ENCODE results near the gene ITIH6. TPM values are rescaled to one million over a fixed set of nuclear protein-coding genes. Genes with fewer than 3 reads are reported as not detected.

The ITIH6 gene
- total RNA-seq, 2 donors from 2014 or later = not detected

- H3K36me3 ChIP-seq (ENCODE audit: control insufficient read depth, insufficient read depth, low read length) = peaks cover 23% of the 10 kb centered on the region
- no peak overlapping the region for H3K27ac Mint-ChIP-seq
- no peak overlapping the region for H3K4me3 ChIP-seq (ENCODE audit: low read length)
- no peaks in the 10 kb centered on the region for H3K27me3 Mint-ChIP-seq (ENCODE audit: insufficient read depth)
- H3K9me3 Mint-ChIP-seq = peaks cover 57% of the 10 kb centered on the region
- peaks cover 21% of the 10 kb centered on the region for H3K36me3 Mint-ChIP-seq (ENCODE audit: low read depth)
- no peaks in the 10 kb centered on the region for H3K27me3 ChIP-seq (ENCODE audit: control insufficient read depth, insufficient read depth, low read length, poor library complexity, severe bottlenecking)
- H3K4me3 Mint-ChIP-seq = no peak overlapping the region
- no peak overlapping the region for H3K9ac ChIP-seq (ENCODE audit: extremely low read depth, low read length, poor library complexity, severe bottlenecking)
- no peaks in the 10 kb centered on the region for H3K9me3 ChIP-seq (ENCODE audit: control insufficient read depth, low read length)
- no peaks in the 10 kb centered on the region for H3K4me1 Mint-ChIP-seq
- 96% methylated on average over 8 of the region's 8 CpGs; no CpG with 5 or more reads in 1 of the 2 experiments for WGBS, 2 experiments (ENCODE audit: insufficient coverage in 1 of 2, insufficient read length in 1 of 2)
- H3K27ac ChIP-seq (ENCODE audit: low read depth, low read length) = no peak overlapping the region
- H3K4me1 ChIP-seq (ENCODE audit: control insufficient read depth, insufficient read depth, low read length) = no peaks in the 10 kb centered on the region
- TF ChIP-seq, protein P1, sequence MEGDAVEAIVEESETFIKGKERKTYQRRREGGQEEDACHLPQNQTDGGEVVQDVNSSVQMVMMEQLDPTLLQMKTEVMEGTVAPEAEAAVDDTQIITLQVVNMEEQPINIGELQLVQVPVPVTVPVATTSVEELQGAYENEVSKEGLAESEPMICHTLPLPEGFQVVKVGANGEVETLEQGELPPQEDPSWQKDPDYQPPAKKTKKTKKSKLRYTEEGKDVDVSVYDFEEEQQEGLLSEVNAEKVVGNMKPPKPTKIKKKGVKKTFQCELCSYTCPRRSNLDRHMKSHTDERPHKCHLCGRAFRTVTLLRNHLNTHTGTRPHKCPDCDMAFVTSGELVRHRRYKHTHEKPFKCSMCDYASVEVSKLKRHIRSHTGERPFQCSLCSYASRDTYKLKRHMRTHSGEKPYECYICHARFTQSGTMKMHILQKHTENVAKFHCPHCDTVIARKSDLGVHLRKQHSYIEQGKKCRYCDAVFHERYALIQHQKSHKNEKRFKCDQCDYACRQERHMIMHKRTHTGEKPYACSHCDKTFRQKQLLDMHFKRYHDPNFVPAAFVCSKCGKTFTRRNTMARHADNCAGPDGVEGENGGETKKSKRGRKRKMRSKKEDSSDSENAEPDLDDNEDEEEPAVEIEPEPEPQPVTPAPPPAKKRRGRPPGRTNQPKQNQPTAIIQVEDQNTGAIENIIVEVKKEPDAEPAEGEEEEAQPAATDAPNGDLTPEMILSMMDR (conservative IDR thresholded peaks at IDR 0.05) = no peak
- DNase-seq = no peak
Measured at GRCh38 chrX:54819201-54819600, 21.1 kb upstream of the ITIH6 start.

DNA sequence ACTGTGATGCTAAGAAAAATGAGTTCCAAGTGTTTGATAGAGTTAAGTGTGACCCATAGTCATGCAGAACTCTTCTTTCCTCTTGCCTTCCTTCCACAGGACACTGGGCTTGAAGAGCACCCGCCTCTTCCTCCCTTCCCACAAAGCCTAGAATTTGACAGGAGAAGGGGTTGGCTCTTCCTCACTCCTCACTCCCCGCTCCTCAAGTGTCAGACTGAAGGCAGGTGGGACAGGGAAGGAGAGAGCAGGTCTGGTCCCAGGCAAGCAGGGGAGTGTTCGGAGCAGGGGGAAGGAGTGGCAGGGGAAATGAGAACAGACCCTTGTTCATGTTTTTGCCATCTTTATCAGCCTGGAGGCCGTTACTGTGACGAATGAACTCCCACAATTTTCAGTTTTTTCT is 20.2 kb upstream of the ITIH6 start:
- Mint-ChIP-seq H3K36me3 (ENCODE audit: low read depth) (peaks cover 31% of the 10 kb centered on the region), H3K9me3 (peaks cover 62% of the 10 kb centered on the region), H3K4me1 (no peaks in the 10 kb centered on the region), H3K27me3 (ENCODE audit: insufficient read depth) (no peaks in the 10 kb centered on the region), H3K4me3 (no peak overlapping the region), H3K27ac (no peak overlapping the region)
- Histone ChIP-seq H3K4me1 (ENCODE audit: control insufficient read depth, insufficient read depth, low read length) (no peaks in the 10 kb centered on the region), H3K36me3 (ENCODE audit: control insufficient read depth, insufficient read depth, low read length) (peaks cover 33% of the 10 kb centered on the region), H3K9ac (ENCODE audit: extremely low read depth, low read length, poor library complexity, severe bottlenecking) (no peak overlapping the region), H3K27ac (ENCODE audit: low read depth, low read length) (no peak overlapping the region), H3K27me3 (ENCODE audit: control insufficient read depth, insufficient read depth, low read length, poor library complexity, severe bottlenecking) (no peaks in the 10 kb centered on the region), H3K4me3 (ENCODE audit: low read length) (no peak overlapping the region), H3K9me3 (ENCODE audit: control insufficient read depth, low read length) (no peaks in the 10 kb centered on the region)
- WGBS, 2 experiments (ENCODE audit: insufficient coverage in 1 of 2, insufficient read length in 1 of 2) = 78% methylated on average over 1 of the region's 5 CpGs; no CpG with 5 or more reads in 1 of the 2 experiments
- TF ChIP-seq, protein P1 (conservative IDR thresholded peaks at IDR 0.05) = no peak
- peak; percentile 42 for DNase-seq

GRCh38 chrX:54817220-54817820 is 19.3 kb upstream of the ITIH6 start:
- TF ChIP-seq, protein P1 (conservative IDR thresholded peaks at IDR 0.05) = no peak
- Mint-ChIP-seq H3K4me1 (no peaks in the 10 kb centered on the region), H3K27me3 (ENCODE audit: insufficient read depth) (no peaks in the 10 kb centered on the region), H3K36me3 (ENCODE audit: low read depth) (peaks cover 37% of the 10 kb centered on the region), H3K27ac (no peak overlapping the region), H3K9me3 (peaks cover 64% of the 10 kb centered on the region), H3K4me3 (no peak overlapping the region)
- no peaks in the 10 kb centered on the region for H3K9me3 ChIP-seq (ENCODE audit: control insufficient read depth, low read length)
- peak; percentile 19 for DNase-seq
- 98% methylated on average over 5 of the region's 7 CpGs; no CpG with 5 or more reads in 1 of the 2 experiments for WGBS, 2 experiments (ENCODE audit: insufficient coverage in 1 of 2, insufficient read length in 1 of 2)
- H3K36me3 ChIP-seq (ENCODE audit: control insufficient read depth, insufficient read depth, low read length) = peaks cover 41% of the 10 kb centered on the region
- H3K9ac ChIP-seq (ENCODE audit: extremely low read depth, low read length, poor library complexity, severe bottlenecking) = no peak overlapping the region
- H3K4me3 ChIP-seq (ENCODE audit: low read length) = no peak overlapping the region
- H3K4me1 ChIP-seq (ENCODE audit: control insufficient read depth, insufficient read depth, low read length) = no peaks in the 10 kb centered on the region
- no peaks in the 10 kb centered on the region for H3K27me3 ChIP-seq (ENCODE audit: control insufficient read depth, insufficient read depth, low read length, poor library complexity, severe bottlenecking)
- H3K27ac ChIP-seq (ENCODE audit: low read depth, low read length) = no peak overlapping the region
